ENCODE measurements around the gene SUFU.
A peak's percentile ranks its signal among the peaks of the same experiment; 100 is the strongest.

The SUFU gene

GRCh38 chr10:102647443-102648268, 143.9 kb downstream of the SUFU start:
- FAIRE-seq, result peak; percentile 66
- DNase-seq (ENCODE audit: insufficient read length), result no peak

DNA sequence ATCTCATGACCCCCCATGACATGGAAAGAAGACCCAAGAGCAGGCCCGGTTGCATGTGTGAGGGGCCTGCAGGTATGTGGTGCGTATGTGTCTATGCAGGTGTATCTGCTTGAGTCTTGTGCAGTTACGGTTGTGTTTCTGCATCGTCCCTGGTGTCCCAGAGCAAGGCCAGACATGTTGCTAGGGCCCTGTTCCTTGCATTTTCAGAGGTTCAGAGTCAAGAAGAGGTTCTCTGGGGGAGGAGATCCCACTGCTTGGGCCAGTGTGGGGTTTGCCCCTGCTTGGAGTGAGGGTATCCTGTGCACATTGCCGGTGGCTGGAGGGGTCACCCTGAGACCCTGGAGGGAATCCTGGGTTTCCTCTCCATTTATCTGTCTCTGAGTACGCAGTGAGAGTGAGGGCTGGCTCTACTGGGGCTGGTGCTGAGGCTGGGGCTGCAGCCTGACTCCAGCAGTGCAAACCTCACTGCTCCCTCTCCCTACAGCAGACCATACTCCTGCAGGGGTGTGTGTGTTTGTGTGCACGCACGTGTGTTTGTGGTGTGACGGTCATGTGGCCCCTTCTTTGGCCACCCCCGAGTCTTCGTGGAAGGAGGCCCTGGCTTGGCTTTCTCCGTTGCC, 144.6 kb downstream of the SUFU start:
- FAIRE-seq (no peak), DNase-seq (ENCODE audit: insufficient read length) (no peak)
- TF ChIP-seq POLR2AphosphoS5 (IDR thresholded peaks at IDR 0.05; ENCODE audit: low read depth, low read length) (no peak), TAF1 (IDR thresholded peaks at IDR 0.05; ENCODE audit: borderline replicate concordance, low read depth, low read length) (no peak), POLR2A (IDR thresholded peaks at IDR 0.05; ENCODE audit: low read depth, low read length) (no peak)

More at GRCh38 chr10:102647443-102648268, 143.9 kb downstream of the SUFU start:
- TF ChIP-seq POLR2A (IDR thresholded peaks at IDR 0.05; ENCODE audit: low read depth, low read length), result no peak
- no peak for TF ChIP-seq POLR2AphosphoS5 (IDR thresholded peaks at IDR 0.05; ENCODE audit: low read depth, low read length)
- no peak for TF ChIP-seq TAF1 (IDR thresholded peaks at IDR 0.05; ENCODE audit: borderline replicate concordance, low read depth, low read length)

DNA sequence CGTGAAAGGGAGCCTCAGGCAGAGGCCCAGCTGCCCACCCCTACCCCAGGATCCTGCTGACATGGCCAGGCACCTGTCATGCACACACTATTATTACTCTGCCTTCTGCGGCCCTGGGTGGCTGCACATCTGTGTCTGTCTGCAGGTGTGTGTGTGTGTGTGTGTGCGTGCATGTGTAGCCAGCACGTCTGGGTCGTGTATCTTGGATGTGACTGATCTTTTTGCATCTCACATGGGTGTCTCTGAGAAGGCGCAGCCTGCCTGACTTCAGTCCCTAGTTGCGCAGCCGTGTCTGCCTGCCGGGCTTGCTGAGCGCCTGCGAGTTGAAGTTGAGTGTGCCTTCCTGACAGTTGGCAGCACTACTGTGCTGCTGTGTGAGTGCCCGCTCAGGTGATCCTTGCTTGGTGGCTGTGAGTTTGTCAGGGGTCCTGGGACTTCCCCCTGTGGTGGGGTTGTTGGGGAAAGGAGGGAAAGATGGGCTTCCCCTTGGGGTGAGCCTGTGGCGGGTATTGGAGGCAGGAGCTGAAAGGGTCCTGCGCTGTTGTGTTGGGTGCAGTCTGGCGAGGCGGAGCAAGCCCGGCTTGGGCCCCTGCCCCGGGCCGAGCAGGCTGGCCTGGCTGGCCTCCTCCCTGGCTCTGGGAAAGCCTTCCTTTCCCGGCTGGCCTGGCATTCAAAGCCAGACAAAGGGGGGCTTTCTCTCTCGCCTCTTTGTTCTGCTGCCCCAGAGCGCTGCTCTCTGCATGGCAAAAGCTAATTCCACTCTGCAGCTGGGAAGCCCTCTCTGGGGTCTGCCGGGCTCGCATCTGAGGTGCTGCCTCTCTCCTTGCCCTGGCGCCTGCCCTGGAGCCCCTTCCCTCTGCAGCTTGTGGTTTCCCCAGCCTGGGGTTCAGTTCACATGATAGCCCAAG, 145.4 kb downstream of the SUFU start:
- TF ChIP-seq POLR2AphosphoS5 (IDR thresholded peaks at IDR 0.05; ENCODE audit: low read depth, low read length) (no peak), POLR2A (IDR thresholded peaks at IDR 0.05; ENCODE audit: low read depth, low read length) (no peak), TAF1 (IDR thresholded peaks at IDR 0.05; ENCODE audit: borderline replicate concordance, low read depth, low read length) (no peak)
- DNase-seq (ENCODE audit: insufficient read length) (no peak), FAIRE-seq (peak; percentile 33)

GRCh38 chr10:102649797-102650654, 146.3 kb downstream of the SUFU start:
- FAIRE-seq, result no peak
- TF ChIP-seq POLR2AphosphoS5 (IDR thresholded peaks at IDR 0.05; ENCODE audit: low read depth, low read length) (no peak), TAF1 (IDR thresholded peaks at IDR 0.05; ENCODE audit: borderline replicate concordance, low read depth, low read length) (no peak), POLR2A (IDR thresholded peaks at IDR 0.05; ENCODE audit: low read depth, low read length) (no peak)
- DNase-seq (ENCODE audit: insufficient read length), result no peak

GRCh38 chr10:102650655-102651454, 147.1 kb downstream of the SUFU start:
- TF ChIP-seq TAF1 (IDR thresholded peaks at IDR 0.05; ENCODE audit: borderline replicate concordance, low read depth, low read length), result no peak
- TF ChIP-seq POLR2AphosphoS5 (IDR thresholded peaks at IDR 0.05; ENCODE audit: low read depth, low read length), result no peak
- no peak for TF ChIP-seq POLR2A (IDR thresholded peaks at IDR 0.05; ENCODE audit: low read depth, low read length)
- FAIRE-seq (no peak), DNase-seq (ENCODE audit: insufficient read length) (no peak)

- no peak for TF ChIP-seq TAF1 (IDR thresholded peaks at IDR 0.05; ENCODE audit: borderline replicate concordance, low read depth, low read length)
- 0 out of 2 replicates have a peak, but pooled peaks have one; percentile 27 for TF ChIP-seq POLR2AphosphoS5 (IDR thresholded peaks at IDR 0.05; ENCODE audit: low read depth, low read length)
- DNase-seq (ENCODE audit: insufficient read length) (no peak), FAIRE-seq (peak; percentile 84)
Measured at GRCh38 chr10:102651455-102652169, 147.8 kb downstream of the SUFU start.

DNA sequence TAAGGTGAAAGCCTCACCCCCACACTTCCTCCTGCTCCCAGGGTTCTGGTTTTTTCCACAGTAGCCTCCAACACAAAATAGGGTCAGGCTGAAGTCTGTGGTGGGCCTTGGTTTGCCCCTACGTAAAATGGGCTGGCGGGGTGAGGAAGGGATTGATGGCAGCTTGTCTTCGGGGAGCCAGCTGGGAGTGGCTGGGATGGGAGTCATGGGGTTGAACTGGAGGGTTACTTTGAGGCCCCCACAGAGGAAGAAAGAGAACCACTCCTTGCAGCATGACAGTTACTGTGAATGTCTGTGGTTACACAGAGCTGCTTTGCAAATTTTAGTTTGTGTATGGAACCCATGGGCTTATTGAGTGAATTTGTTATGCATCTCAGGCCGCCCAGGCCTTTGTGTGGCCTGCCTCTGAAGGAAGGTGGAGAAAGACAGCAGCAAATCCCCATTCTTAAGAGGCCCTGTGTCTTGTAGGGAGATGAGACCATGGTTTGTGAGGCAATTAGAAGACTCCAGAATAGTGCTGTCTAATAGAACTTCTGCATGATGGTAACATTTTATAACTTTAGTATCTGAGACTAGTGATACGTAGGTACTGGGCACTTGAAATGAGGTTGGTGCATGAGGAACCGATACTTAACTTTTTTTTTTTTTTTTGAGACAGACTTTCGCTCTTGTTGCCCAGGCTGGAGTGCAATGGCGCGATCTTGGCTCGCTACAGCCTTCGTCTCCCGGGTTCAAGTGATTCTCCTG, 148.6 kb downstream of the SUFU start:
- TF ChIP-seq TAF1 (IDR thresholded peaks at IDR 0.05; ENCODE audit: borderline replicate concordance, low read depth, low read length) (no peak), POLR2AphosphoS5 (IDR thresholded peaks at IDR 0.05; ENCODE audit: low read depth, low read length) (no peak), POLR2A (IDR thresholded peaks at IDR 0.05; ENCODE audit: low read depth, low read length) (no peak)
- FAIRE-seq (no peak), DNase-seq (ENCODE audit: insufficient read length) (no peak)

GRCh38 chr10:102653060-102653459, 149.3 kb downstream of the SUFU start:
- FAIRE-seq (peak; percentile 40), DNase-seq (ENCODE audit: insufficient read length) (no peak)
- TF ChIP-seq TAF1 (IDR thresholded peaks at IDR 0.05; ENCODE audit: borderline replicate concordance, low read depth, low read length) (no peak), POLR2A (IDR thresholded peaks at IDR 0.05; ENCODE audit: low read depth, low read length) (no peak), POLR2AphosphoS5 (IDR thresholded peaks at IDR 0.05; ENCODE audit: low read depth, low read length) (no peak)

DNA sequence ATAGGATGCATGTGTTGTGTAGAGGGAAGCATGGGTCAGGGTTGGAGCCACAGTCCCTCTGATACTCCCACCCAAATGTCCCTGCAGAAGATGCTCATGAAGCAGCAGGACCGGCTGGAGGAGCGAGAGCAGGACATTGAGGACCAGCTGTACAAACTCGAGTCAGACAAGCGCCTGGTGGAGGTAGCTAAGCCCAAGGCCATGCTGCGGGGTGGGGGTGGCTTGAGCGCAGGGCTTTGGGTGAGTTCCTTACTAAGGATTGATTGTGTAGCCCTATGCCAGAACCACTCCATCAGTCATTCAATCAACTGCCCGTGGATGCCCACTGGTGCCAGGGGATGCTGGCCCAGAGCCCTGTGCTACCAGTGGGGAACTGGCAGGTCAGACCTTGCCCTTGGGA, 150.8 kb downstream of the SUFU start:
- DNase-seq (ENCODE audit: insufficient read length), result no peak
- no peak for FAIRE-seq
- TF ChIP-seq TAF1 (IDR thresholded peaks at IDR 0.05; ENCODE audit: borderline replicate concordance, low read depth, low read length), result no peak
- no peak for TF ChIP-seq POLR2AphosphoS5 (IDR thresholded peaks at IDR 0.05; ENCODE audit: low read depth, low read length)
- no peak for TF ChIP-seq POLR2A (IDR thresholded peaks at IDR 0.05; ENCODE audit: low read depth, low read length)
